K562 treated with DMSO at 1 percent for 12 hours (cell line): ENCODE data around the gene CARF. TPM values are rescaled to one million over a fixed set of nuclear protein-coding genes. Genes with fewer than 3 reads are reported as not detected.

Experiments
- total RNA-seq: library from RNA; unstranded; fragments of 300-600 nt; gene quantifications from 2 replicates; pipeline ENCODE4 v1.2.3, GENCODE V29; 2022; ENCODE audit not compliant: insufficient read depth

CARF gene
- total RNA-seq, result 0.13 and 0.68 TPM in 2 replicates

GRCh38 chr2:202911512-202912341, at the start of gene CARF, which contains the start of gene WDR12:
Gene CARF (plus strand): TSS chr2:202912275. CDS start chr2:202941903, 29,628 bp downstream.
Gene WDR12 (minus strand): TSS chr2:202911673. CDS start chr2:202911476, 197 bp downstream.

GRCh38 chr2:202871300-202872141, 40.6 kb upstream of the CARF start, which contains the start of gene ICA1L:
Gene ICA1L (minus strand): TSS chr2:202871766. CDS start chr2:202829009, 42,757 bp downstream.

GRCh38 chr2:203014456-203015199, 102.6 kb downstream of the CARF start, which contains the start of gene NBEAL1:
Gene NBEAL1 (plus strand): TSS chr2:203014875. CDS start chr2:203016385, 1,510 bp downstream.

Other genes with a start within 250 kb of the CARF start
- 0.80 TPM in 1 of 2 replicates, not detected in the other for gene ICA1L, start 40.5 kb upstream of the CARF start, total RNA-seq
- gene WDR12, start 602 bp upstream of the CARF start, total RNA-seq, result 11.8 and 28.4 TPM in 2 replicates
- gene NBEAL1, start 102.6 kb downstream of the CARF start, total RNA-seq, result 1.5 and 5.2 TPM in 2 replicates